NCI-H446 treated with DMSO at 0.1 percent for 48 hours (cell line): Measurements from ENCODE around the gene AGBL4.

Experiments
- DNase-seq: peaks from one replicate; lab custom pipeline; 2025; lab: John Stamatoyannopoulos, UW

AGBL4 gene

GRCh38 chr1:49183489-49183888 is 840.3 kb downstream of the AGBL4 start:
- DNase-seq: no peak

GRCh38 chr1:49181033-49181432 is 842.7 kb downstream of the AGBL4 start:
- no peak for DNase-seq

- DNase-seq: no peak
These were observed 851.7 kb downstream of the AGBL4 start for GRCh38 chr1:49171941-49172593.

GRCh38 chr1:49166031-49166430 is 857.7 kb downstream of the AGBL4 start:
- no peak for DNase-seq

GRCh38 chr1:49163031-49163430 is 860.7 kb downstream of the AGBL4 start:
- DNase-seq: no peak

GRCh38 chr1:49160677-49161076 is 863.1 kb downstream of the AGBL4 start:
- DNase-seq: no peak

GRCh38 chr1:49136738-49137251 is 887.0 kb downstream of the AGBL4 start:
- DNase-seq: no peak

- no peak for DNase-seq
These were observed 898.0 kb downstream of the AGBL4 start for GRCh38 chr1:49125746-49126145.

GRCh38 chr1:49111931-49112330 is 911.8 kb downstream of the AGBL4 start:
- DNase-seq: no peak

GRCh38 chr1:49106445-49106844 is 917.3 kb downstream of the AGBL4 start:
- DNase-seq: no peak

- DNase-seq: no peak
These were observed 919.2 kb downstream of the AGBL4 start for GRCh38 chr1:49104575-49104974.

GRCh38 chr1:49102752-49103151 is 921.0 kb downstream of the AGBL4 start:
- no peak for DNase-seq

- no peak for DNase-seq
These were observed 924.9 kb downstream of the AGBL4 start for GRCh38 chr1:49098866-49099265.

GRCh38 chr1:49086327-49086726 is 937.4 kb downstream of the AGBL4 start:
- DNase-seq: no peak

GRCh38 chr1:49085079-49085478 is 938.7 kb downstream of the AGBL4 start:
- DNase-seq: no peak

GRCh38 chr1:49060766-49061165 is 963.0 kb downstream of the AGBL4 start:
- DNase-seq: peak; percentile 89

GRCh38 chr1:49059087-49059486 is 964.7 kb downstream of the AGBL4 start:
- no peak for DNase-seq

- DNase-seq: peak; percentile 91
These were observed 971.7 kb downstream of the AGBL4 start for GRCh38 chr1:49052102-49052501.

GRCh38 chr1:49051647-49052046 is 972.1 kb downstream of the AGBL4 start:
- DNase-seq: no peak

- no peak for DNase-seq
These were observed 973.7 kb downstream of the AGBL4 start for GRCh38 chr1:49050041-49050440.

- no peak for DNase-seq
These were observed 975.6 kb downstream of the AGBL4 start for GRCh38 chr1:49048188-49048587.

- no peak for DNase-seq
These were observed 977.4 kb downstream of the AGBL4 start for GRCh38 chr1:49046305-49046704.

GRCh38 chr1:49045371-49045770 is 978.4 kb downstream of the AGBL4 start:
- peak; percentile 70 for DNase-seq

GRCh38 chr1:49036700-49037099 is 987.1 kb downstream of the AGBL4 start:
- DNase-seq: no peak
